ENCODE data around the gene UBN2.
"Not testable (repeated sequence)": the region's sequence is repeated elsewhere in the genome, so short reads cannot be mapped to it uniquely, and the experiment has no call there.

UBN2 gene

GRCh38 chr7:139230774-139231512 lies at the start of gene UBN2:
TSS of gene UBN2 (plus strand) at chr7:139231237. CDS start at chr7:139231485, 248 bp downstream.
- peak; percentile 90 for DNase-seq

- DNase-seq: no peak
Observed at GRCh38 chr7:139181404-139181803, 49.6 kb upstream of the UBN2 start.

GRCh38 chr7:139182363-139182762 lies 48.7 kb upstream of the UBN2 start:
- no peak for DNase-seq

- no peak for DNase-seq
Observed at GRCh38 chr7:139183251-139183650, 47.8 kb upstream of the UBN2 start.

GRCh38 chr7:139183878-139184338 lies 47.1 kb upstream of the UBN2 start:
- DNase-seq: no peak

- no peak for DNase-seq
Observed at GRCh38 chr7:139186146-139186545, 44.9 kb upstream of the UBN2 start.

GRCh38 chr7:139189357-139189756 lies 41.7 kb upstream of the UBN2 start:
- no peak for DNase-seq

DNA sequence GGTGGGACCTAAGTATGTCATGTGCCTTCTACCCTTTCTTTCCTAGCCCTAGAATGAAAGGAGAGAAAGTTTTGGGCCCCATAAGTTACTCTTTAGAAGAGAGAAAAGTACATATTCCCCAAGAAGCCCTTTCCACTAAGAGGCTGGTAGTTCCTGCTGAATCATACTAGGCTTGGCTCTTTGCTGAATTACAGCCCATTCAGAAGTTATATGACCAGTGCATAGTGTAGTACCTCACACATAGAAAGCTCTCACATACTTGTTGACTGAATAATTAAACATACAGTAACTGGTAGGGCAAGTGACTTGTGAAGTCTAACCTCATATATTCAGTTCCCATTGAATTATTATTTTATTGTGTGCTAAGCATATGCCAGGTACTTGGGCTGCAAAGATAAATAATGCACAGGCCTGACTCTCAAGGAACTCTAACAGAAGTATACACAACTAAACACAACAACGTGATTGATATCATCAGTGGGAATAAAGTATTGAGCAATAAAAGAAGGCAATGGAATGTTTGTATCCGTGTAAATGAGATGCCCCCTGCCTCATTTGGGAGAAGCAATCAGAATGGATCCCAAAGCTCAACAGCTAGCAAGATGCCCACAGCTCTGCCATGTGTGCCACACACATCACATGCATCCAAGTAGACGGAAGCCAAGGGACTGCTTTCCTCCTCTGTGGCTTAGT lies 38.9 kb upstream of the UBN2 start:
- no peak for DNase-seq

DNA sequence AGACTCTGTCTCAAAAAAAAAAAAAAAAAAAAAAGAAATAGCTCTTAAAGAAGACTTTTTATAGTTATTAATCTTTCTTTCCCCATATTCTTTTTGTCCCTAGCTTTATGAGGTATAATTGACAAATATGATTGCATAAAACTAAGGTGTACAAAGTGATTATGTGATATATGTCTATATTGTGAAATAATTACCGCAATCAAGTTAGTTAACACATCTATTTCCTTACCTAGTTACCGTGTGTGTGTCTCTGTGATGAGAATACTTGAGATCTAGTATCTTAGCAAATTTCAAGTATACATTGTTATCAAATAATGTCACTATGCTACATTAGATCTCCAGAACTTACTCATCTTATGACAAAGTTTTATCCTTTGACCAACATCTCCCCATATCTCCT lies 30.7 kb upstream of the UBN2 start:
- no peak for DNase-seq

DNA sequence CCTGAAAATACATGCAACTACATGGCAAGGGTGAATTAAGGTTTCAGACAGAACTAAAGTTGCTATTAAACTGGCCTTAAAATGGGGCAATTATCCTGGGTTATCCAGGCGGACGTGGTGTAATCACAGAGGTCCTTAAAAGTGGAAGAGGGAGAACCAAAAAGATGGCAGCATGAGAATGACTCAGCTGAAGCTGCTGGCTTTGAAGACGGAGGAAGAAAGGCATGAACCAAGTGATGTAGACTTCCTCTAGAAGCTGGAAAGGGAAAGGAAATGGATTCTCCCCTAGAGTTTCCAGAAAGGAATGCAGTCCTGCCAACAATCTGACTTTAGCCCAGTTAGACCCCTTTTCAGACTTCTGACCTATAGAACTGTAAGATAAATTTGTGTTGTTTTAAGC lies 27.0 kb upstream of the UBN2 start:
- no peak for DNase-seq

DNA sequence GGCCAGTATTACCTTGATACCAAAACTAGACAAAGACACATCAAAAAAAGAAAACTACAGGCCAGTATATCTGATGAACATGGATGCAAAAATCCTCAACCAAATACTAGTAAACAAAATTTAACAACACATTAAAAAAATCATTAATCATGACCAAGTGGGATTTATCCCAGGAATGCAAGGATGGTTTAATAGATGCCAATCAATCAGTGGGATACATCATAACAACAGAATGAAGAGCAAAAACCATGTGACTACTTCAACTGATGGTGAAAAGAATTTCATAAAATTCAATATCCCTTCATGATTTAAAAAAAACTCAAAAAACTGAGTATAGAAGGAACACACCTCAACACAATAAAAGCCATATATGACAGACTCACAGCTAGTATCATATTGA lies 25.2 kb upstream of the UBN2 start:
- no peak for DNase-seq

DNA sequence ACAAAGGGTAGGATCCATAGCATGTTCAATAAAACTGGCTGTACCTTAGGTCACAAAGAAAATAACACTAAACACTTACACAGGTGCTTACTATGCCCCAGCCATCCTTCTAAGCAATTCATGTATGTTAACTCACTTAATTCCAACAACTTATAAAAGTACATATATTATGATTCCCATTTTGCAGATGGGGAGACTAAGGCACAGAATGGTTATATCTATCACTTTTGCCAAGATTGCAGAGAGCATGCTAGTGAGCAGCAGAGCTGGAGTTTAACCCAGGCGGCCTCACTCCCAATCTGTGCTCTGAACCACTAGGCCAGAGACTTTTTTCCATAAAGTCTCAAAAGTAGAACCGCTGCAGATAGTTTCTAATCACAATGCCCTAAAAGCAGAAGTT lies 18.9 kb upstream of the UBN2 start:
- no peak for DNase-seq

- DNase-seq: not testable (repeated sequence)
Observed at GRCh38 chr7:139213489-139213888, 17.5 kb upstream of the UBN2 start.

DNA sequence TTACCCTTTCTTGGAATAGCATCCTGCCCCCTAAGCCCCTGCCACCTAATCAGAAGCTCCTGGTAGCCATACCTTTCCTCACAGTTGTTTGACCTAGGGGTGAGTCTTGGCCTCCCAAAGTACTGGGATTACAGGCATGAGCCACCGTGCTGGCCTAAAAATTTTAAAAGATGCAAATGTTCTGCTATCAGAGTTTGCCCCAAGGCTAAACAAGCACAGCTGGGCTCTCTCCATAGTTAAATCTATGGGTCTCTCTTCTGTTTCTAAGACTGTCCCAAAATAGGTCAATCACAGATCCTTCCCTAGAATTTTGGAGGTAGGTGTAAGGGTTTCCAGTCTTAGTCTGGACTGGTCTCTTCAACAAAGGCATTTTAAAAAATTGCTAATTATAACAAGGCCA lies 12.9 kb upstream of the UBN2 start:
- DNase-seq: no peak

DNA sequence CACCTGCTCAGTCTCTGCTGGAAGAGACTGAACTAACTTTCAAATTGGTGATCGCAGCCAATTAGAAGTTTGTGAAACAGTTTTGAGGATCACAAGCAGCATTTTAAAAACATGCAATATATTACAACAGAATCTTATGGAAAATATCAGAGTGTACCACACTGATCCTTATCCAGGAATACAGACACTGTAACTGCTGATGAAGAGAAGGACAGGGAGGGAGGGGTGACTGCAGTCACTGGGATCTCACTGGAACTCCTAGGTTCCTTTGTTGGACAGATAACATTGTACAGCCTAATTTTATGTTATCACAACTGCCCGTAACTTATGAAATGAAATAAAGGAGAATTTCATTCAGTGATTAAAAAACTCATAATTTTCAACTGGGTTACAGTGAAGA lies 6.8 kb upstream of the UBN2 start:
- no peak for DNase-seq

GRCh38 chr7:139224836-139225235 lies 6.2 kb upstream of the UBN2 start:
- DNase-seq: not testable (repeated sequence)

DNA sequence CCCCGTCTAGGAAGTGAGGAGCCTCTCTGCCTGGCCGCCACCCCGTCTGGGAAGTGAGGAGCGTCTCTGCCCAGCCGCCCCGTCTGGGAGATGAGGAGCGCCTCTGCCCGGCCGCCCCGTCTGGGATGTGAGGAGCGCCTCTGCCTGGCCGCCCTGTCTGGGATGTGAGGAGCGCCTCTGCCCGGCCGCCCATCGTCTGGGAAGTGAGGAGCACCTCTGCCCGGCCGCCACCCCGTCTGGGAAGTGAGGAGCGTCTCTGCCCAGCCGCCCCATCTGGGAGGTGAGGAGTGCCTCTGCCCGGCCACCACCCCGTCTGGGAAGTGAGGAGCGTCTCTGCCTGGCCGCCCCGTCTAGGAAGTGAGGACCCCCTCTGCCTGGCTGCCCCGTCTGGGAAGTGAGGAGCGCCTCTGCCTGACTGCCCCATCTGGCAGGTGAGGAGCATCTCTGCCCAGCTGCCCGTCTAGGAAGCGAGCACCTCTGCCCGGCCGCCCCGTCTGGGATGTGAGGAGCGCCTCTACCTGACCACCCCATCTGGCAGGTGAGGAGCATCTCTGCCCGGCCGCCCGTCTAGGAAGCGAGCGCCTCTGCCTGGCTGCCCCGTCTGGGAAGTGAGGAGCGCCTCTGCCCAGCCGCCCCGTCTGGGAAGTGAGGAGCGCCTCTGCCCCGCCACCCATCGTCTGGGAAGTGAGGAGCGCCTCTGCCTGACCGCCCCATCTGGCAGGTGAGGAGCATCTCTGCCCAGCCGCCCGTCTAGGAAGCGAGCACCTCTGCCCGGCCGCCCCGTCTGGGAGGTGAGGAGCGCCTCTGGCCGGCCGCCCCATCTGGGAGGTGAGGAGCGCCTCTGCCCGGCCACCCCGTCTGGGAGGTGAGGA lies 5.5 kb upstream of the UBN2 start:
- not testable (repeated sequence) for DNase-seq

DNA sequence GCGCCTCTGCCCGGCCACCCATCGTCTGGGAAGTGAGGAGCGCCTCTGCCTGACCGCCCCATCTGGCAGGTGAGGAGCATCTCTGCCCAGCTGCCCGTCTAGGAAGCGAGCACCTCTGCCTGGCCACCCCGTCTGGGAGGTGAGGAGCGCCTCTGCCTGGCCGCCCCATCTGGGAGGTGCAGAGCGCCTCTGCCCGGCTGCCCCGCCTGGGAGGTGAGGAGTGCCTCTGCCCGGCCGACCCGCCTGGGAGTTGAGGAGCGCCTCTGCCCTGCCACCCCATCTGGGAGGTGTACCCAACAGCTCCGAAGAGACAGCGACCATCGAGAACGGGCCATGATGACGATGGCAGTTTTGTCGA lies 4.9 kb upstream of the UBN2 start:
- not testable (repeated sequence) for DNase-seq

DNA sequence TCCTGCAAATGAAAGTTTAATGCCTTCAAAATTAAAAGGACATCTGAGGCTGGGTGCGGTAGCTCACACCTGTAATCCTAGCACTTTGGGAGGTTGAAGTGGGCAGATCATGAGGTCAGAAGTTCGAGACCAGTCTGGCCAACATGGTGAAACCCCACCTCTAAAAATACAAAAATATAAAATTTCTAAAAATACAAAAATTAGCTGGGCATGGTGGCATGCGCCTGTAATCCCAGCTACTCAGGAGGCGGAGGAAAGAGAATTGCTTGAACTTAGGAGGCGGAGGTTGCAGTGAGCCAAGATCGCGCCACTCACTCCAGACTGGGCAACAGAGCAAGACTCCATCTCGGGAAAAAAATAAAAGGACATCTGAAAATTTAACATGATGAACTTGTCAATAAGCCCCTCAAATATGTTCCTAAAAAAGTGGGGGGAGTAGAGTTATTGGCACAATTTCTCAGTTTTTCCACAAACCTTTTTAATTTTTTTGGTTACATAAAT lies 4.0 kb upstream of the UBN2 start:
- DNase-seq: not testable (repeated sequence)

- no peak for DNase-seq
Observed at GRCh38 chr7:139230023-139230422, 1.0 kb upstream of the UBN2 start.

- DNase-seq: no peak
Observed at GRCh38 chr7:139230484-139230773, 608 bp upstream of the UBN2 start.

GRCh38 chr7:139231513-139232376 lies 708 bp downstream of the UBN2 start:
- peak; percentile 26 for DNase-seq

DNA sequence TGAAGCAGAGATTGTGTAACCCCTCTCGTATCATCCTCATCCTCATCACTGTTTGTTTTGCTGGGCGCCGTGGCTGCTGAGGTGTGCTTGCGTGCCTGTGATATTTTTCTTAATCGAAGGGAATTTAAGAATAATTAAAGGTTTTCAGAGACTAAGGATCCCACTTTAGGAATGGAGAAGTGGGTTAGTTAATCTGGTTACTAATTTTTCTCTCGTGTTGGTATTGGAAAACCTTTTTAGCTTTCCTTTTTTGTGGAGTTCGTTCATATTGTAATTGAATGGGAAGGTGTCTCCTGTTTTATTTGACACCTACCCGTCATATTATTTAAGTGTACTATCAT lies 1.3 kb downstream of the UBN2 start:
- DNase-seq: peak; percentile 21

All from activated naive CD4-positive, alpha-beta T cell treated with anti-CD3 and anti-CD28 coated beads, Interleukin-2, amount 50 U/mL, for 16 hours (primary cell).